BJ (cell line): Measurements from ENCODE around the gene RCAN2. TPM values are rescaled to one million over a fixed set of nuclear protein-coding genes. Genes with fewer than 3 reads are reported as not detected.

Experiments used
- CTCF ChIA-PET: fragments of 350-600 bp; formaldehyde crosslinking; extraction: SDS; loops from one replicate; lab custom pipeline; 2021; ENCODE audit warnings: antibody characterized with exemption, inconsistent platforms; lab: Yijun Ruan, JAX
- POLR2A ChIA-PET: fragments of 300-600 bp; sonication (Branson Sonifier 250); formaldehyde crosslinking; extraction: SDS; loops from one replicate; lab custom pipeline; 2021; ENCODE audit warnings: antibody characterized with exemption; lab: Charles Lee
- DNase-seq: peaks from one replicate; pipeline ENCODE4 v3.0.0-alpha.2; 2011; ENCODE audit warnings: low read depth
- H3K27me3 ChIP-seq: 2 replicates; pipeline ENCODE4 v1.6.0; 2011; ENCODE audit warnings: low read length; ENCODE audit not compliant: control insufficient read depth, insufficient read depth
- H3K36me3 ChIP-seq: 2 replicates; pipeline ENCODE4 v1.5.1; 2011; ENCODE audit warnings: low read length; ENCODE audit not compliant: control insufficient read depth, insufficient read depth
- H3K4me3 ChIP-seq: 2 replicates; pipeline ENCODE4 v1.5.1; 2011; ENCODE audit warnings: low read depth, mild to moderate bottlenecking, control low read depth, low read length
- CTCF ChIP-seq: IDR thresholded peaks from 2 replicates; pipeline ENCODE4 v1.5.1; 2011; ENCODE audit warnings: low read depth, mild to moderate bottlenecking, control low read depth, inconsistent platforms, low read length, moderate library complexity; ENCODE audit not compliant: insufficient read depth
- polyA plus RNA-seq: library from polyadenylated mRNA; depleted of rRNA; stranded (reverse); fragments of >200 nt; gene quantifications from 2 replicates; pipeline ENCODE4 v1.2.3, GENCODE V29; 2011

The RCAN2 gene
- polyA plus RNA-seq, 1 experiment = 5.9 TPM

- TF ChIP-seq CTCF = no peak
- ChIA-PET POLR2A (no interaction called here), CTCF (interaction anchor here (1.0 kb wide), 1 partner anchor 14 kb away, joined by 3 read pairs; no protein-coding TSS in a partner anchor)
- H3K36me3 ChIP-seq = no peaks in the 10 kb centered on the region
- no peak overlapping the region for H3K4me3 ChIP-seq
- no peaks in the 10 kb centered on the region for H3K27me3 ChIP-seq
- DNase-seq = no peak
These were observed 257.1 kb downstream of the RCAN2 start for GRCh38 chr6:46234156-46234556.

- ChIA-PET CTCF (interaction anchor here (1.0 kb wide), 1 partner anchor 13 kb away, joined by 3 read pairs; no protein-coding TSS in a partner anchor), POLR2A (no interaction called here)
- H3K36me3 ChIP-seq = no peaks in the 10 kb centered on the region
- no peak overlapping the region for H3K4me3 ChIP-seq
- DNase-seq = no peak
- no peak for TF ChIP-seq CTCF
- no peaks in the 10 kb centered on the region for H3K27me3 ChIP-seq
These were observed 258.1 kb downstream of the RCAN2 start for GRCh38 chr6:46233129-46233528.

- no peaks in the 10 kb centered on the region for H3K27me3 ChIP-seq
- no peak for TF ChIP-seq CTCF
- H3K36me3 ChIP-seq = no peaks in the 10 kb centered on the region
- no peak overlapping the region for H3K4me3 ChIP-seq
- POLR2A ChIA-PET = no interaction called here
- DNase-seq = no peak
- CTCF ChIA-PET = interaction anchor here (1.0 to 9.9 kb wide), 10 partner anchors 13 to 292 kb away, joined by 3 to 200 read pairs (median 6); partner anchors contain the start of gene RCAN2
These were observed 269.0 kb downstream of the RCAN2 start for GRCh38 chr6:46222286-46222685.

GRCh38 chr6:46221222-46221793, 269.9 kb downstream of the RCAN2 start:
- ChIA-PET POLR2A (no interaction called here), CTCF (interaction anchor here (0.6 to 9.9 kb wide), 23 partner anchors 12 to 273 kb away, joined by 3 to 200 read pairs (median 5); partner anchors contain the start of gene RCAN2)
- Histone ChIP-seq H3K27me3 (no peaks in the 10 kb centered on the region), H3K36me3 (no peaks in the 10 kb centered on the region), H3K4me3 (no peak overlapping the region)
- DNase-seq = no peak
- TF ChIP-seq CTCF = peak; percentile 85

- POLR2A ChIA-PET = no interaction called here
- Histone ChIP-seq H3K27me3 (no peaks in the 10 kb centered on the region), H3K36me3 (no peaks in the 10 kb centered on the region), H3K4me3 (no peak overlapping the region)
- CTCF ChIA-PET = interaction anchor here (0.6 to 9.9 kb wide), 21 partner anchors 12 to 274 kb away, joined by 3 to 200 read pairs (median 5); partner anchors contain the start of gene RCAN2
- DNase-seq = no peak
- no peak for TF ChIP-seq CTCF
These were observed 270.7 kb downstream of the RCAN2 start for GRCh38 chr6:46220352-46221221.
